Endothelial cell (in vitro differentiated cells): ENCODE results near the gene GLS. TPM values are rescaled to one million over a fixed set of nuclear protein-coding genes. Genes with fewer than 3 reads are reported as not detected.
A peak's percentile ranks its signal among the peaks of the same experiment; 100 is the strongest.

ENCODE experiments used
- DNase-seq: peaks from one replicate; pipeline ENCODE4 v3.0.0; 2021; ENCODE audit warnings: low spot score
- H3K27ac Mint-ChIP-seq: one replicate; pipeline ENCODE4 v1.8.0; 2021; ENCODE audit warnings: mixed read lengths, inconsistent platforms; ENCODE audit not compliant: unreplicated experiment
- H3K27me3 Mint-ChIP-seq: one replicate; pipeline ENCODE4 v1.8.0; 2021; ENCODE audit warnings: mild to moderate bottlenecking, moderate library complexity, mixed read lengths, inconsistent platforms; ENCODE audit not compliant: unreplicated experiment
- H3K36me3 Mint-ChIP-seq: one replicate; pipeline ENCODE4 v1.8.0; 2021; ENCODE audit warnings: mild to moderate bottlenecking, low read depth, mixed read lengths, inconsistent platforms; ENCODE audit not compliant: unreplicated experiment
- H3K4me1 Mint-ChIP-seq: one replicate; pipeline ENCODE4 v1.8.0; 2021; ENCODE audit warnings: mild to moderate bottlenecking, mixed read lengths, inconsistent platforms; ENCODE audit not compliant: unreplicated experiment
- H3K4me3 Mint-ChIP-seq: one replicate; pipeline ENCODE4 v1.8.0; 2021; ENCODE audit warnings: mild to moderate bottlenecking, mixed read lengths, inconsistent platforms; ENCODE audit not compliant: unreplicated experiment
- H3K9me3 Mint-ChIP-seq: one replicate; pipeline ENCODE4 v1.8.0; 2021; ENCODE audit warnings: mixed read lengths, inconsistent platforms; ENCODE audit not compliant: unreplicated experiment
- total RNA-seq: library from RNA; stranded (reverse); fragmentation: NEBNext Ultra II Directional; extraction: Animal tissue kit (Norgen Biotek cat#: 25700); gene quantifications from one replicate; pipeline ENCODE4 v1.2.1, GENCODE V29; 2021; ENCODE audit not compliant: unreplicated experiment
- TF ChIP-seq, protein P1 (sequence below): fragments of 200-600 bp; sonication (generic); IDR thresholded peaks from one replicate; pipeline ENCODE4 v1.5.0; 2021; ENCODE audit warnings: antibody characterized with exemption; ENCODE audit not compliant: unreplicated experiment

The GLS gene
- total RNA-seq, 1 donor from 2014 or later = 130 TPM

DNA sequence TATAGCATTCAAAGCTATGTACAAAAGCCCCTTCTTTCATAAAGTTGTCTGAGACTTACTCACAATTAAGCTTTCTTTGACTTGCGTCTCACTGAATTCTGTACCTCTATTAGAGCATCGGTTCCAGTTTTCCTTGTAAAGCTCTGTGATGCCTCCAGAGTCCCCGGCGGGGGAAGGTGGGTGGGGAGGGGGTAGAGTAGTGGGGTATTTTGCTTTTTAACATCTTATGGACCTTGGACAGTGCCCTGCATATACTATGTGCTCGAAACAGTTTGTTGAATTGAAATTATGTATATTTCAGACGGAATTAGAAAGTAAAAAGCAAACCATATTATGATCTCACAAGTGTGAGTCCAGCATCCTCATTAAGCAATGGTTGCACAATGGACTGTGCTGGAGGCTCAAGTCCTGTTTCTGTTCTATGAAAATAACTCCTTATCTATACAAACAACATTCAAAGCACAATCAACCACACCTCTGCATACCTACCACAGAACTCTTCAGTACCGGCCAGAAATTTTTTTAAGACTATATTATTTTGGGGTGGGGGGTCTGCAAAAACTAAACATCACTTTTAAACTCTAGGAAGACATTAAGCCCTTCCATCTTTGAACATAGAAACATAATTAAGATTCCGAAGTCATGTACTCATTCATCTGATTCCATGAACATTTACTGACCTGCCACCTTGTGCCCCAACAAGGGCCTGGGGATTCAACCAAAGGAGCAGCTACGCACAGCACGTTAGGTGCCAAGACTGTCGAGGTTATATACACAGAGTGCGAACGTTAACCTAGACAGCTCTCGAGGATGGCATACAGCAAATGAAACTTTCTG lies 132.4 kb downstream of the GLS start:
- no peak overlapping the region for H3K4me3 Mint-ChIP-seq
- TF ChIP-seq, protein P1, sequence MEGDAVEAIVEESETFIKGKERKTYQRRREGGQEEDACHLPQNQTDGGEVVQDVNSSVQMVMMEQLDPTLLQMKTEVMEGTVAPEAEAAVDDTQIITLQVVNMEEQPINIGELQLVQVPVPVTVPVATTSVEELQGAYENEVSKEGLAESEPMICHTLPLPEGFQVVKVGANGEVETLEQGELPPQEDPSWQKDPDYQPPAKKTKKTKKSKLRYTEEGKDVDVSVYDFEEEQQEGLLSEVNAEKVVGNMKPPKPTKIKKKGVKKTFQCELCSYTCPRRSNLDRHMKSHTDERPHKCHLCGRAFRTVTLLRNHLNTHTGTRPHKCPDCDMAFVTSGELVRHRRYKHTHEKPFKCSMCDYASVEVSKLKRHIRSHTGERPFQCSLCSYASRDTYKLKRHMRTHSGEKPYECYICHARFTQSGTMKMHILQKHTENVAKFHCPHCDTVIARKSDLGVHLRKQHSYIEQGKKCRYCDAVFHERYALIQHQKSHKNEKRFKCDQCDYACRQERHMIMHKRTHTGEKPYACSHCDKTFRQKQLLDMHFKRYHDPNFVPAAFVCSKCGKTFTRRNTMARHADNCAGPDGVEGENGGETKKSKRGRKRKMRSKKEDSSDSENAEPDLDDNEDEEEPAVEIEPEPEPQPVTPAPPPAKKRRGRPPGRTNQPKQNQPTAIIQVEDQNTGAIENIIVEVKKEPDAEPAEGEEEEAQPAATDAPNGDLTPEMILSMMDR = no peak
- H3K9me3 Mint-ChIP-seq = no peaks in the 10 kb centered on the region
- DNase-seq = no peak
- no peak overlapping the region for H3K27ac Mint-ChIP-seq
- no peaks in the 10 kb centered on the region for H3K27me3 Mint-ChIP-seq
- H3K4me1 Mint-ChIP-seq = no peaks in the 10 kb centered on the region
- H3K36me3 Mint-ChIP-seq = no peaks in the 10 kb centered on the region

DNA sequence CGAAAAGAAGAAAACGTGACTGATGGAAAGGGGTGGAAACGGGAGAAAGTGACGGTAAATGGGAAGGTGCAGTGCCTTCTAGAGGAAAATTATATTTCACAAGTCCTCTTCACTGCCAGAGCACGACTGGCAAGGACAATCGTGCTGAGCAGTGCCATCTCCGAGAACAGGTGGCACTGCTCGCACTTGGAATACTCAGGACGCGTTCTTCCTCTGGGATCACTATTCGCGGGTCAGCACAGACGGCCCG lies 133.0 kb downstream of the GLS start:
- Mint-ChIP-seq H3K36me3 (no peaks in the 10 kb centered on the region), H3K27me3 (peaks cover 2% of the 10 kb centered on the region), H3K9me3 (no peaks in the 10 kb centered on the region), H3K4me3 (no peak overlapping the region), H3K27ac (no peak overlapping the region), H3K4me1 (no peaks in the 10 kb centered on the region)
- TF ChIP-seq, protein P1 = no peak
- no peak for DNase-seq

DNA sequence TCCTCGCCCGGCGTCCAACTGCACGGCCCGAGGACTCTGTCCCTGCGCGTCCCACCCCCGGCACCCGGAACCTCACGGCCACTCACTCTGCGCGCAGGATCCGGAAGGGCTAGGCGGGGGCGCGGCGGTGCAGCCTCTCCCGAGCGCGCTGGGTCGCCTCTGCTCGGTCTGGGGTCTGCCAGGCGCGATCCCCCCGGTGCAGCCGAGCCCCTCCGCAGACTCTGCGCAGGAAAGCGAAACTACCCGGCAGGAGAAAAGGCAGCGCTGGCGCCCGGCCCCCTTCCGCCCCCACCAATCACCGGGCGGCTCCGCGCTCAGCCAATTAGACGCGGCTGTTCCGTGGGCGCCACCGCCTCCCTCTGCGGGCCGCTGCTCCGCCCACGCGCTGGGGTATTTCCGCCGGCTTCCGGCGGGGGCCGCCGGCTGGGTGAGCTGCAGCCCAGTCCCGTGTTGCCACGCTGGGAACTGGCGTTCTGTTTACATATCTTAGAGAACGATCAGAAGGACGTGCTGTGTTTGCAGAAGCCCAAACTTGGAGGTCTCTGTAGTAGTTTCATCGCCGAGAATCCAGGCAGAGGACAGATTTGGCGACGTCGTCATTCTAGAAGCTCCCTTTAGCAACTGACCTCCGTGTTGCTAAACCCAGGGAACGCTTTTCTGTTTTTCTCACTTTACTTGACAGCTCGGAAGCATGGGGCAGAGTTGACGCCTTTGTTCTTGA lies 133.5 kb downstream of the GLS start, which contains the start of gene STAT1:
TSS of gene STAT1 (minus strand) at position 240 of the 721 bp plus-strand sequence. CDS start 4,168 bp downstream, outside the sequence.
- Mint-ChIP-seq H3K4me1 (no peaks in the 10 kb centered on the region), H3K36me3 (no peaks in the 10 kb centered on the region), H3K27ac (no peak within 1 kb of the TSS), H3K27me3 (peaks cover 2% of the 10 kb centered on the region), H3K4me3 (no peak within 1 kb of the TSS), H3K9me3 (no peaks in the 10 kb centered on the region)
- peak; percentile 95 for DNase-seq
- TF ChIP-seq, protein P1 = peak; percentile 9

DNA sequence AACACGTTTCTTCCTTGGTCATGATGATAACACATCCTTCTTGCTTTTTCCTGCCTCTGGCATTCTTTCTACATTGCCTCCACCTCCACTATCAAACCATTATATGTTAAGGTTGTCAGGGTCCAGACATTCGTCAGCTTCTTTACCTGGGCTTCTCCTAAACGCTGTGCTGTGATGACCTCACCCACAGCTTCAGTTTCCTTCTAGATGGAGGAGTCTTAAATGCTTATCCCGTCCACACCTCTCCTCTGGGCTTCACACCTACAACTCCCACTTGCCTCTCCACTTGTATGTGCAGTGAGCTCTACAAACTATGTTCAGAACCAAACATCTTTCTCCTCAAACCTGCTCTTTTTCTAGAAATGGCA lies 134.0 kb downstream of the GLS start:
- Mint-ChIP-seq H3K9me3 (no peaks in the 10 kb centered on the region), H3K4me3 (no peak overlapping the region), H3K27me3 (peaks cover 2% of the 10 kb centered on the region), H3K4me1 (no peaks in the 10 kb centered on the region), H3K36me3 (no peaks in the 10 kb centered on the region), H3K27ac (no peak overlapping the region)
- no peak for DNase-seq
- TF ChIP-seq, protein P1 = no peak

Other genes with a start within 250 kb of the GLS start
- gene NAB1, start 231.7 kb upstream of the GLS start, total RNA-seq = 44.9 TPM
- 30.1 TPM for gene STAT1, start 133.3 kb downstream of the GLS start, total RNA-seq